ENCODE results near the gene NDUFAF7. TPM values are rescaled to one million over a fixed set of nuclear protein-coding genes. Genes with fewer than 3 reads are reported as not detected.
"Not testable (repeated sequence)": the region's sequence is repeated elsewhere in the genome, so short reads cannot be mapped to it uniquely, and the experiment has no call there.

The NDUFAF7 gene
- total RNA-seq, 2 donors from 2014 or later: 10.1 to 16.2 TPM

DNA sequence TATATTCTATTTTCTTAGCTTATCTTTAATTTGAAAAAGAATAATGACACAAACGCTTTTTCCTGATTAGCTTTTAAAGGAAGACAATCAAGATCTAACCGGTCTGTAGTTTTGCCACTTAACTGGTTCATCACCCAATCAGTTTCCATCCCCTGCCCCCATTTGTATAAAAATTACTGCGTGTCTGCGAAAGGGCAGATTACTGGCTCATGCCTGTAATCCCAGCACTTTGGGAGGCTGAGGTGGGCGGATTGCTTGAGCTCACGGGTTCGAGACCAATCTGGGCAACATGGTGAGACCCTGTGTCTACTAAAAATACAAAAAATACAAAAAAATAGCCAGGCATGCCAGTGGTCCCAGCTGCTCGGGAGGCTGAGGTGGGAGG lies 32.8 kb upstream of the NDUFAF7 start:
- H3K27ac ChIP-seq: no peak overlapping the region
- H3K9me3 ChIP-seq: peaks cover 0 to 3% of the 10 kb centered on the region in 2 donors
- peaks cover 34% of the 10 kb centered on the region for H3K36me3 ChIP-seq
- no peak overlapping the region for H3K4me3 ChIP-seq
- H3K4me1 ChIP-seq: peaks cover 0 to 12% of the 10 kb centered on the region in 2 donors
- no peaks in the 10 kb centered on the region for H3K27me3 ChIP-seq
- DNase-seq (ENCODE audit: low spot score): no peak
- TF ChIP-seq, protein P1, sequence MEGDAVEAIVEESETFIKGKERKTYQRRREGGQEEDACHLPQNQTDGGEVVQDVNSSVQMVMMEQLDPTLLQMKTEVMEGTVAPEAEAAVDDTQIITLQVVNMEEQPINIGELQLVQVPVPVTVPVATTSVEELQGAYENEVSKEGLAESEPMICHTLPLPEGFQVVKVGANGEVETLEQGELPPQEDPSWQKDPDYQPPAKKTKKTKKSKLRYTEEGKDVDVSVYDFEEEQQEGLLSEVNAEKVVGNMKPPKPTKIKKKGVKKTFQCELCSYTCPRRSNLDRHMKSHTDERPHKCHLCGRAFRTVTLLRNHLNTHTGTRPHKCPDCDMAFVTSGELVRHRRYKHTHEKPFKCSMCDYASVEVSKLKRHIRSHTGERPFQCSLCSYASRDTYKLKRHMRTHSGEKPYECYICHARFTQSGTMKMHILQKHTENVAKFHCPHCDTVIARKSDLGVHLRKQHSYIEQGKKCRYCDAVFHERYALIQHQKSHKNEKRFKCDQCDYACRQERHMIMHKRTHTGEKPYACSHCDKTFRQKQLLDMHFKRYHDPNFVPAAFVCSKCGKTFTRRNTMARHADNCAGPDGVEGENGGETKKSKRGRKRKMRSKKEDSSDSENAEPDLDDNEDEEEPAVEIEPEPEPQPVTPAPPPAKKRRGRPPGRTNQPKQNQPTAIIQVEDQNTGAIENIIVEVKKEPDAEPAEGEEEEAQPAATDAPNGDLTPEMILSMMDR (IDR thresholded peaks at IDR 0.05): no peak

DNA sequence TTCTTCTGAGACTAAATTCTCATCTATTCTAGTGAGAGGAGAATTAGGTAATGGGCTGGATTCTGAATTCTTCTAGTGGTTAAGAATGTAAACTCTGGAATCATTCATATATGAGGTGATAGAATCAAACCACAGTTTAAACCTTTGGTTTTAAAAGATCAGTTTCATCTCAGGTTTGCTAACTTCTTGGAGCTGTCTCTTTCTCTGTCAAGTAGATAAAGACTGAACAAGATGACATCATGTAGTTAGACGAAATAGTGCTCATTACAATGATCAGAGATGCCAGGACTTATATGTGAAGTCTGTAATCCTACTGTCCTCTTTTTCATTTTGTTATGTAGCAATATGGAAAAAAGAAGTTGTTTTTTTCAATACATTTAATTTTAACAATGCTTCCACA lies 30.2 kb upstream of the NDUFAF7 start:
- Histone ChIP-seq H3K4me3 (no peak overlapping the region), H3K27ac (no peak overlapping the region), H3K4me1 (peaks cover 0 to 12% of the 10 kb centered on the region in 2 donors), H3K9me3 (peaks cover 0 to 6% of the 10 kb centered on the region in 2 donors), H3K27me3 (no peaks in the 10 kb centered on the region), H3K36me3 (peaks cover 56% of the 10 kb centered on the region)
- no peak for DNase-seq (ENCODE audit: low spot score)
- TF ChIP-seq, protein P1 (IDR thresholded peaks at IDR 0.05): no peak

DNA sequence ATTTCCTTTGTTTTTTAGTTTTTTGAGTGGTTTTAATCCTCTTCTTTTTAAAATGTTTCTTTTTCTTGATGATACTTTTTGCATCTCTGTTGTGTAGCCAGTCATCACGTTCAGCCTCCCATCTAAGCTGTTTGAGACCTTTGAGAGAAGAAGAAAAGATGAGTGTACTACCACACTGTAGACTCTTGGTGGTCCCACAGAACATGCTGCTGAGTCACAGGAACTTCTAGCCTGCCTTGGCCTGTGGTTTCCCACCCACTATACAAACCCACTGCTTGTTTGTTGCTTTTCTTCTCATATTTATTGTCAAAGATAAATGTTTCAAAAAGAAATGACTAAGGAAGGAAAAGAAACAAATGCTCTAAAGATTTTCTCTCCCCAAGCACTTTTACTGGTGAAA lies 29.7 kb upstream of the NDUFAF7 start:
- TF ChIP-seq, protein P1 (IDR thresholded peaks at IDR 0.05): no peak
- no peak for DNase-seq (ENCODE audit: low spot score)
- H3K27ac ChIP-seq: no peak overlapping the region
- H3K4me3 ChIP-seq: no peak overlapping the region
- no peaks in the 10 kb centered on the region for H3K27me3 ChIP-seq
- peaks cover 0 to 6% of the 10 kb centered on the region in 2 donors for H3K9me3 ChIP-seq
- H3K36me3 ChIP-seq: peaks cover 62% of the 10 kb centered on the region
- peaks cover 0 to 12% of the 10 kb centered on the region in 2 donors for H3K4me1 ChIP-seq

DNA sequence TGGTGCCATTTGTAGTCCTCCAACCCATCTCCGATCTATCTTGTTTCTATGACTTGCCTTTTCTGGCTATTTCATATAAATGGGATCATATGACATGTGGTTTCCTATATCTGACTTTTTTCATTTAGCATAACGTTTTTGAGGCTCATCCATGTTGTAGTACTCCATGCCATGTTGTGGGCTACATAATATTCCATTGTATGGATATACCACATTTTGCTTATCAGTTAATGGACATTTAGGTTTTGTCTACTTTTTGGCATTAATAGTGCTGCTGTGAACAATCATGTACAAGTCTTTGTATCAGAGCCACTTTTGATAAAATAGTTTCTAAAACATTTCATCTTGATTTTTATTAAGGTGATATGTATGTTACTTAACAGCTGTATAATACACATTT lies 27.8 kb upstream of the NDUFAF7 start:
- no peak for DNase-seq (ENCODE audit: low spot score)
- Histone ChIP-seq H3K27ac (no peak overlapping the region), H3K36me3 (peaks cover 78% of the 10 kb centered on the region), H3K4me3 (no peak overlapping the region), H3K27me3 (no peaks in the 10 kb centered on the region), H3K4me1 (no peaks in the 10 kb centered on the region), H3K9me3 (peaks cover 0 to 12% of the 10 kb centered on the region in 2 donors)
- TF ChIP-seq, protein P1 (IDR thresholded peaks at IDR 0.05): no peak

DNA sequence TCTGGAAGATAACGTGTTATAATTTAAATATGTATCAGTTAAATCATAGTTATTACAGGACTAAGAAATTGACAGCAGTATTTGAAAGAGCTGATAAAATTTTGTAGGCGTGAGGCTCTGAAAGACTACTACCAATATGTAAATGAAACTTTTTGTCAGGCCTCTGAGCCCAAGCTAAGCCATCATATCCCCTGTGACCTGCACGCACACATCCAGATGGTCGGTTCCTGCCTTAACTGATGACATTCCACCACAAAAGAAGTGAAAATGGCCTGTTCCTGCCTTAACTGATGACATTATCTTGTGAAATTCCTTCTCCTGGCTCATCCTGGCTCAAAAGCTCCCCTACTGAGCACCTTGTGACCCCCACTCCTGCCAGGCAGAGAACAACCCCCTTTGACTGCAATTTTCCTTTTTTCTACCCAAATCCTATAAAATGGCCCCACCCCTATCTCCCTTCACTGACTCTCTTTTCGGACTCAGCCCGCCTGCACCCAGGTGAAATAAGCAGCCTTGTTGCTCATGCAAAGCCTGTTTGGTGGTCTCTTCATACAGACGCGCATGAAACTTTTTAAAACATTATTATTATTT lies 26.3 kb upstream of the NDUFAF7 start:
- H3K36me3 ChIP-seq: peaks cover 93% of the 10 kb centered on the region
- H3K4me1 ChIP-seq; H3K27ac ChIP-seq; DNase-seq (ENCODE audit: low spot score); H3K4me3 ChIP-seq; H3K27me3 ChIP-seq: not testable (repeated sequence)
- peaks cover 0 to 20% of the 10 kb centered on the region in 2 donors for H3K9me3 ChIP-seq

DNA sequence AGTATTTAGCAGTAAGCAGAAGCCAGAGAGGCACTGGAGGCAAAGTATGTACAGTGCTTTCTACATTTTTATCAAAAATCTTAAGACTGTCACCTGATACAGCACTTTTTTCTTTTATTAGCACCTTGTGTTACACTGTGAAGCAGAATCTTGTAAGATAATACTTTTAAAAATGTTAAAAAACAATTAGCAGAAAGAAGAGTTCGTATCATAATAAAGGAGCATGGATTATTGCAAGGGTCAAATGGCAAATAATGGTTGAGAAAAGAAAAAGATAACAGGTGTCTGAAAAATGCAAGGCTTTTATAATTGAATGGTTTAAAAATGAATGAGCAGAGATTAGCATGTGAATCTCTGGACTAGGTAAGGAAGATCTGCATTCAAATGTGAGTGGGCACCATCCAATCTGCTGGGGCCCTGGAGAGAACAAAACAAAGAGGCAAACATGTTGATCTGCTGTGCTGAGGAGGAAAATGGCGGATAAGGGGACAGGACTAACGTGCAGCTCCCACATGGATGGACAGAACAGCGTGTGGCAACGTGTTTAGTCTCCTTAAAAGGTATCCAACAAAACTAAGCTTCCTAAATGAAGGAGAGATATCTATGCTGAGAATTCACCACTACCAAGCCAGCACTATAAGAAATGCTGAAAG lies 25.6 kb upstream of the NDUFAF7 start:
- no peaks in the 10 kb centered on the region for H3K27me3 ChIP-seq
- TF ChIP-seq, protein P1 (IDR thresholded peaks at IDR 0.05): no peak
- peaks cover 94% of the 10 kb centered on the region for H3K36me3 ChIP-seq
- peaks cover 0 to 20% of the 10 kb centered on the region in 2 donors for H3K9me3 ChIP-seq
- H3K4me1 ChIP-seq: no peaks in the 10 kb centered on the region
- DNase-seq (ENCODE audit: low spot score): no peak
- no peak overlapping the region for H3K4me3 ChIP-seq
- H3K27ac ChIP-seq: no peak overlapping the region

DNA sequence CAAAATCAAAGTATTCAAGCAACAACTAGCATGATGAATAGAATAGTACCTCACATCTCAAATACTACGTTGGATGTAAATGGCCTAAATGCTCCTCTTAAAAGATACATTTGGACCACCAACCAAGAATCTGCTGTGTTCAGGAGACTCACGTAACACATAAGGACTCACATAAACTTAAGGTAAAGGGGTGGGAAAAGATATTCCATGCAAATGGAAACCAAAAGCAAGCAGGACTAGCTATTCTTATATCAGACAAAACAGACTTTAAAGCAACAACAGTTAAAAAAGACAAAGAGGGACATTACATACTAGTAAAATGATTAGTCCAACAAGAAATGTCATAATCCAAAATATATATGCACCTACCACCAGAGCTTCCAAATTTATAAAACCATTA lies 24.7 kb upstream of the NDUFAF7 start:
- H3K27ac ChIP-seq; H3K4me3 ChIP-seq; DNase-seq (ENCODE audit: low spot score); H3K27me3 ChIP-seq; H3K4me1 ChIP-seq: not testable (repeated sequence)
- Histone ChIP-seq H3K36me3 (peaks cover 94% of the 10 kb centered on the region), H3K9me3 (peaks cover 0 to 20% of the 10 kb centered on the region in 2 donors)
